GM21825 (cell line): ENCODE data around the gene DBNDD1.
A peak's percentile ranks its signal among the peaks of the same experiment; 100 is the strongest.
"Not testable (repeated sequence)": the region's sequence is repeated elsewhere in the genome, so short reads cannot be mapped to it uniquely, and the experiment has no call there.

ENCODE experiments used
- ATAC-seq: cut with Tn5 transposase; IDR thresholded peaks from one replicate; pipeline ENCODE4 v1.9.1; 2021; ENCODE audit warnings: mild to moderate bottlenecking, moderate library complexity; ENCODE audit not compliant: unreplicated experiment

Gene DBNDD1

GRCh38 chr16:89994389-89994720, 24.9 kb downstream of the DBNDD1 start:
- no peak for ATAC-seq

GRCh38 chr16:89993971-89994370, 25.3 kb downstream of the DBNDD1 start:
- ATAC-seq = no peak

- ATAC-seq = no peak
Measured at GRCh38 chr16:89993377-89993776, 25.9 kb downstream of the DBNDD1 start.

- ATAC-seq = no peak
Measured at GRCh38 chr16:89990799-89991198, 28.5 kb downstream of the DBNDD1 start.

GRCh38 chr16:89988951-89989350, 30.3 kb downstream of the DBNDD1 start:
- no peak for ATAC-seq

- ATAC-seq = no peak
Measured at GRCh38 chr16:89987169-89987568, 32.1 kb downstream of the DBNDD1 start.

- no peak for ATAC-seq
Measured at GRCh38 chr16:89986600-89986999, 32.7 kb downstream of the DBNDD1 start.

- no peak for ATAC-seq
Measured at GRCh38 chr16:89985219-89985618, 34.0 kb downstream of the DBNDD1 start.

GRCh38 chr16:89984216-89984615, 35.0 kb downstream of the DBNDD1 start:
- no peak for ATAC-seq

GRCh38 chr16:89983536-89983935, 35.7 kb downstream of the DBNDD1 start:
- no peak for ATAC-seq

GRCh38 chr16:89982318-89982717, 36.9 kb downstream of the DBNDD1 start:
- ATAC-seq = no peak

GRCh38 chr16:89981414-89981813, 37.8 kb downstream of the DBNDD1 start:
- ATAC-seq = peak; percentile 57

- ATAC-seq = no peak
Measured at GRCh38 chr16:89974870-89975269, 44.4 kb downstream of the DBNDD1 start.

- ATAC-seq = no peak
Measured at GRCh38 chr16:89973654-89974335, 45.5 kb downstream of the DBNDD1 start.

GRCh38 chr16:89973235-89973634, 46.0 kb downstream of the DBNDD1 start:
- ATAC-seq = no peak

- peak; percentile 72 for ATAC-seq
Measured at GRCh38 chr16:89972244-89973234, 46.7 kb downstream of the DBNDD1 start.

GRCh38 chr16:89971495-89972243, 47.6 kb downstream of the DBNDD1 start:
- peak; percentile 19 for ATAC-seq

- ATAC-seq = no peak
Measured at GRCh38 chr16:89969741-89970410, 49.4 kb downstream of the DBNDD1 start.

- not testable (repeated sequence) for ATAC-seq
Measured at GRCh38 chr16:89968074-89968473, 51.2 kb downstream of the DBNDD1 start.

- not testable (repeated sequence) for ATAC-seq
Measured at GRCh38 chr16:89967436-89967835, 51.8 kb downstream of the DBNDD1 start.

GRCh38 chr16:89966756-89967155, 52.5 kb downstream of the DBNDD1 start:
- no peak for ATAC-seq
